ENCODE results near the gene AMIGO1.

GRCh38 chr1:109530457-109531087 lies 21.0 kb upstream of the AMIGO1 start:
- no peak for TF ChIP-seq CTCF (IDR thresholded peaks at IDR 0.05; ENCODE audit: borderline replicate concordance, extremely low read depth, low read length, poor library complexity, severe bottlenecking)
- TF ChIP-seq EZH2 (IDR thresholded peaks at IDR 0.05; ENCODE audit: borderline replicate concordance, low read depth, low read length, severe bottlenecking) = no peak
